ENCODE data around the gene TMEM236.

TMEM236 gene

DNA sequence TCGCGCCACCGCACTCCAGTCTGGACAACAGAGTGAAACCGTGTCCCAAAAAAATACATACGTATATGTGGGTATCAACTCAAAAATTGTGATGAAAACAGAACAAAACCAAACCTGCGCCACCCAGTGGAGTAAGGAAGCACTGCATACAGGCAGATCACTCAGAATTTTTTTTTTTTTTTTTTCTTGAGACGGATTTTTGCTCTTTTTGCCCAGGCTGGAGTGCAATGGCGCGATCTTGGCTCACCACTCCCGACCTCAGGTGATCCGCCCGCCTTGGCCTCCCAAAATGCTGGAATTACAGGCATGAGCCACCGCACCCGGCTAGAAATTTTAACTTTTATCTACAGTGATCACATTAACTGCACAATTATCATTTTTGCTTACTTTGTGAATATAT lies 9.1 kb upstream of the TMEM236 start:
- no peak overlapping the region for H3K9ac ChIP-seq (ENCODE audit: insufficient read length, low read depth)
- no peaks in the 10 kb centered on the region for H3K36me3 ChIP-seq (ENCODE audit: insufficient read depth, insufficient read length, low read length)
- H3K4me3 ChIP-seq (ENCODE audit: insufficient read length, low read depth) = no peak overlapping the region
- TF ChIP-seq YY1 (IDR thresholded peaks at IDR 0.05; ENCODE audit: insufficient read depth, insufficient read length) (no peak), ZNF274 (IDR thresholded peaks at IDR 0.05; ENCODE audit: low read depth, low read length) (no peak), SUZ12 (IDR thresholded peaks at IDR 0.05; ENCODE audit: extremely low read depth, insufficient read depth, insufficient read length) (no peak)
- no peaks in the 10 kb centered on the region for H3K27me3 ChIP-seq (ENCODE audit: insufficient read depth, insufficient read length)
- H3K9me3 ChIP-seq (ENCODE audit: insufficient read depth, low read length) = no peaks in the 10 kb centered on the region
- DNase-seq (ENCODE audit: low read depth, low spot score) = no peak
- no peaks in the 10 kb centered on the region for H3K4me1 ChIP-seq (ENCODE audit: insufficient read depth, insufficient read length)

DNA sequence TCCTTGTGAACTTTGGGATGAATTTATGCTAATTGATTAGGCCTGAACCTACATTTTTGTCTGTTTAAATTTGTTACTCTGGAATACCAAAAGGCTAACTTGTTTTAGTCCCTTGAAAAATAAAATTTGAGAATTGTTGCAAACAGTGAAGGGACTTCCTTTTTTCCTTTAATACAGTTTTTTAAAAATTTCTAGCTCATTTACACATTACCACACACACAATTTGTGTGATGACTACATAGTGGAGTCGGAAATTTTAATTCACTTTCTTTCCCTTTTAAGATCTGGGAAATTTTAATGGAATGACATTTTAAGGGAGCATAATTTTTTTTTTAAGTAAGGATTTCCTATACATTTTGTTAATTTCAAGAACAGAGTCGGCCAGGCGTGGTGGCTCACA lies 8.6 kb upstream of the TMEM236 start:
- DNase-seq (ENCODE audit: low read depth, low spot score) = no peak
- no peaks in the 10 kb centered on the region for H3K9me3 ChIP-seq (ENCODE audit: insufficient read depth, low read length)
- TF ChIP-seq ZNF274 (IDR thresholded peaks at IDR 0.05; ENCODE audit: low read depth, low read length) = no peak
- no peak for TF ChIP-seq YY1 (IDR thresholded peaks at IDR 0.05; ENCODE audit: insufficient read depth, insufficient read length)
- no peak for TF ChIP-seq SUZ12 (IDR thresholded peaks at IDR 0.05; ENCODE audit: extremely low read depth, insufficient read depth, insufficient read length)
- no peaks in the 10 kb centered on the region for H3K4me1 ChIP-seq (ENCODE audit: insufficient read depth, insufficient read length)
- H3K4me3 ChIP-seq (ENCODE audit: insufficient read length, low read depth) = no peak overlapping the region
- no peaks in the 10 kb centered on the region for H3K36me3 ChIP-seq (ENCODE audit: insufficient read depth, insufficient read length, low read length)
- no peak overlapping the region for H3K9ac ChIP-seq (ENCODE audit: insufficient read length, low read depth)
- H3K27me3 ChIP-seq (ENCODE audit: insufficient read depth, insufficient read length) = no peaks in the 10 kb centered on the region

DNA sequence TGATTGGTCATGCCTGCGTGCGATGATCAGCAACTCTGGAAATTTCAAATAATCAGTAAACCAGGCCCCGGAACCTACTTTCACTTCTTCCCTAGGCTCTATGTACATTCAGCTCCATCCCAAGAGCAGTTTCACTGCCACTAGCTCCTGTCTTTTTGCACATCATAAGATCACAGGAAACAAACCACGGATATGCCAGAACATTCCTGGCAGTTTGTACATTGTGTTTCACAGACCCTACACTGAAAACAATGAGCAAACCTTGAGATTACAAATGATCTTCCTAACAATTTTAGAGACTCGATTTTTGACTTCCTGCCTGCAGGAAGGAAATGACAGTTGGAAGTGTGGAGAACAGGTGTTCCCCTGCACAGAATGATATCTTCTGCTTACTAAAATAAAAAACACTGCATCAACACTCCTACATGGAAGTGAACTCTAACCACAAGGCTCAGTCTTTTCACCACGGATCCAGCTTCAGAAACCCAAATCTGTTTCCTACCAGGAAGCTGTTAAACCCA lies 7.6 kb upstream of the TMEM236 start:
- Histone ChIP-seq H3K4me1 (ENCODE audit: insufficient read depth, insufficient read length) (no peaks in the 10 kb centered on the region), H3K9me3 (ENCODE audit: insufficient read depth, low read length) (no peaks in the 10 kb centered on the region), H3K27me3 (ENCODE audit: insufficient read depth, insufficient read length) (no peaks in the 10 kb centered on the region), H3K36me3 (ENCODE audit: insufficient read depth, insufficient read length, low read length) (no peaks in the 10 kb centered on the region), H3K4me3 (ENCODE audit: insufficient read length, low read depth) (no peak overlapping the region), H3K9ac (ENCODE audit: insufficient read length, low read depth) (no peak overlapping the region)
- no peak for DNase-seq (ENCODE audit: low read depth, low spot score)
- TF ChIP-seq ZNF274 (IDR thresholded peaks at IDR 0.05; ENCODE audit: low read depth, low read length) (no peak), SUZ12 (IDR thresholded peaks at IDR 0.05; ENCODE audit: extremely low read depth, insufficient read depth, insufficient read length) (no peak), YY1 (IDR thresholded peaks at IDR 0.05; ENCODE audit: insufficient read depth, insufficient read length) (no peak)

DNA sequence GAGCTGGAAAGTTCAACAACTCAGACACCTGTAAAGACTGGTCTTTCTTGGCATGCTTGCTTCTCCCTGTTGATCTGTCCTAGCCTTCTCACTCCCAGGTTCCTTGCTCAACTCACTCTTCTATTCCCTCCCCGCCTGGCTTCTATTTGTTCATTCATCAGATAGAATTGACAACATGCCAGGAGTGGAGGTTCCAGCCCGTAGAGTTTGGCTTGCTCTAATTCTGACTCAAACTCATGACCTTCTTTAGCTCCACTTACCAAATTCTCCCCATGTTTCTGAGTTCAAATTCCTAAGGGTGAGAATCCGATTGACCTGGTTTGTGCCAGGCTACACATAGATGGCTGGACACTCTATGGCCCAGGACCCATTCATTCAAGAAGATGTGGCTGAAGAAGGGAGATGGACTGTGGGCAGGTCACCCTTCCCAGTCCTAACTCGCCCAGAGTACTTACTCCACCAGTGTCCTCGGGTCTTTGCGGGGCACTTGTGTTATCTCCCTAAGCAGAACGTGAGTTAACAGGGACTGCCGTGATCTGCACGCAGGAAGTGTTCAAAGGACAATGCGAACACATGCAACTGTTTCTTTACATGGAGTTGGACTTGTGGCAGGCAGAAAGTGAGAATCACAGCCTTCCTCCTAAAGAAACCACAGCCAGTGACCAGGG lies 4.0 kb upstream of the TMEM236 start:
- no peak for TF ChIP-seq ZNF274 (IDR thresholded peaks at IDR 0.05; ENCODE audit: low read depth, low read length)
- no peak for TF ChIP-seq SUZ12 (IDR thresholded peaks at IDR 0.05; ENCODE audit: extremely low read depth, insufficient read depth, insufficient read length)
- TF ChIP-seq YY1 (IDR thresholded peaks at IDR 0.05; ENCODE audit: insufficient read depth, insufficient read length) = no peak
- H3K36me3 ChIP-seq (ENCODE audit: insufficient read depth, insufficient read length, low read length) = no peaks in the 10 kb centered on the region
- H3K4me3 ChIP-seq (ENCODE audit: insufficient read length, low read depth) = no peak overlapping the region
- H3K4me1 ChIP-seq (ENCODE audit: insufficient read depth, insufficient read length) = no peaks in the 10 kb centered on the region
- H3K27me3 ChIP-seq (ENCODE audit: insufficient read depth, insufficient read length) = no peaks in the 10 kb centered on the region
- no peak overlapping the region for H3K9ac ChIP-seq (ENCODE audit: insufficient read length, low read depth)
- H3K9me3 ChIP-seq (ENCODE audit: insufficient read depth, low read length) = no peaks in the 10 kb centered on the region
- DNase-seq (ENCODE audit: low read depth, low spot score) = no peak

DNA sequence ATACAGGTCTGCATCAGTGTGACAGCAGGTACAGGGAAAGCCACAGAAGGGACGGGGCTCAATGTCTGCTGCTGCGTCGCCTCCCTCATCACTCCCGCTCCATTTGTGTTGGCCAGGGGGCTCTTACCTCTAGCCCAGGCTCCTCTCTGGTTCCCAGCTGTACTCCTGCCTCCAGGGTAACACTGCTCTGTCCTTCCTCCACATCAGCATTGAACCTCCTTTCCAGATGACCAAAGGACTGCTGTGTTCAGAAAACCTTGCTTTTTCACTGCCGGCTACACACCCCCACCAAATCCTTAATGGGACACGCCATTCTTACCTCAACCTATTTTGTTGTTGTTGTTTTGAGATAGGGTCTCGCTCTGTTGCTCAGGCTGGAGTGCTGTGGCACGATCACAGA lies 2.1 kb upstream of the TMEM236 start:
- TF ChIP-seq YY1 (IDR thresholded peaks at IDR 0.05; ENCODE audit: insufficient read depth, insufficient read length) (no peak), ZNF274 (IDR thresholded peaks at IDR 0.05; ENCODE audit: low read depth, low read length) (no peak), SUZ12 (IDR thresholded peaks at IDR 0.05; ENCODE audit: extremely low read depth, insufficient read depth, insufficient read length) (no peak)
- Histone ChIP-seq H3K4me3 (ENCODE audit: insufficient read length, low read depth) (no peak overlapping the region), H3K36me3 (ENCODE audit: insufficient read depth, insufficient read length, low read length) (no peaks in the 10 kb centered on the region), H3K9ac (ENCODE audit: insufficient read length, low read depth) (no peak overlapping the region), H3K4me1 (ENCODE audit: insufficient read depth, insufficient read length) (no peaks in the 10 kb centered on the region), H3K9me3 (ENCODE audit: insufficient read depth, low read length) (no peaks in the 10 kb centered on the region), H3K27me3 (ENCODE audit: insufficient read depth, insufficient read length) (no peaks in the 10 kb centered on the region)
- DNase-seq (ENCODE audit: low read depth, low spot score) = no peak

DNA sequence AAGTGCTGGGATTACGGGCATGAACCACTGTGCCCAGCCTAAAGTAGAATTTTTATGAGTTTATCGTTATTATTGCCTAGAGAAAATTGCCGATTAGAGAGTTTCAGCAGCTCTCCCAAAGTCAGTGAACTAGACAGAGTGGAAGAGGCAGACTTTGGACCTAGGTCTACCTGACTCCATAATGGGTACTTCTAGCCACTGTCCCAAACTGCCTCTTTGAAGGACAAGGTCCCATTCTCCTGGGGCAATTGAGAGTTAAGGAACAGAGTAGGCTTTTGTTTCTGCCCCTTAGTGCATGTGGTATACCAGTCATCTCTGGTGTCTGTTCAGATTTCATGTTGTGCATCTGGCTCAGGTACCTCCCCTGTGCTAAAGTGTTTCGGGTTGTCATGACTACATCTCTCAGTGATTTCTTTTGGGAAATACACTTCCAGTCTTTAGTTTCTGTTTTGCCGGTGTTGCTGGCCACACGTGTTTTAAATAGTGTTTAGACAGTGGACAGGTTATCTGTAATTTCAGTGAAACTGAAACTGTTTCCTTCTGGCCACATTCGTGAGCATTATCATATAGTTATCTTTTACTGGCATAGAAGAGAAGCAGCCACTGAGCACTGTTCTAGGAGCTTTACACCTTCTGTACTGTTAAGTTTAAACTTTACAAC lies 4.7 kb downstream of the TMEM236 start:
- Histone ChIP-seq H3K4me3 (ENCODE audit: insufficient read length, low read depth) (no peak overlapping the region), H3K9me3 (ENCODE audit: insufficient read depth, low read length) (no peaks in the 10 kb centered on the region), H3K9ac (ENCODE audit: insufficient read length, low read depth) (no peak overlapping the region), H3K4me1 (ENCODE audit: insufficient read depth, insufficient read length) (no peaks in the 10 kb centered on the region), H3K36me3 (ENCODE audit: insufficient read depth, insufficient read length, low read length) (no peaks in the 10 kb centered on the region), H3K27me3 (ENCODE audit: insufficient read depth, insufficient read length) (no peaks in the 10 kb centered on the region)
- no peak for DNase-seq (ENCODE audit: low read depth, low spot score)
- TF ChIP-seq SUZ12 (IDR thresholded peaks at IDR 0.05; ENCODE audit: extremely low read depth, insufficient read depth, insufficient read length) = no peak
- no peak for TF ChIP-seq ZNF274 (IDR thresholded peaks at IDR 0.05; ENCODE audit: low read depth, low read length)
- no peak for TF ChIP-seq YY1 (IDR thresholded peaks at IDR 0.05; ENCODE audit: insufficient read depth, insufficient read length)

DNA sequence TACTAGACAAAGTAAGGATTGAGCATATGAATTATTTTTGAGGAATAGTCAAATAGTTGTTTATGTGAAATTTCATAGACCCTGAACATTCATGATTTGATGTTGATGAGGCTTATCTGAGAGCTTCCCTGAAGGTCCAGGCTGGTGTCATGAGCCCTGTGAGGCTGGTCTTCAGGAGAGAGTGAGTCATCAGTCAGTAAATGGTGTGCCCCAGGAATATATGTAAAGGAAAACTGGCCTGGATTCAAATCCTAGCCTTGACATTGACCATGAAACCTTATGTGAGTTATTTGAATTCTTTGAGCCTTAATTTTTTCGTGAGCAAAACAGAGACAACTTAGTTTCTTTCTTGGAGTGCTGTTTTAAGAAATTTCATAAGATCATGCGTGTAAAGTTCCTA lies 6.2 kb downstream of the TMEM236 start:
- no peak for DNase-seq (ENCODE audit: low read depth, low spot score)
- TF ChIP-seq YY1 (IDR thresholded peaks at IDR 0.05; ENCODE audit: insufficient read depth, insufficient read length) = no peak
- Histone ChIP-seq H3K27me3 (ENCODE audit: insufficient read depth, insufficient read length) (no peaks in the 10 kb centered on the region), H3K4me3 (ENCODE audit: insufficient read length, low read depth) (no peak overlapping the region), H3K9me3 (ENCODE audit: insufficient read depth, low read length) (no peaks in the 10 kb centered on the region), H3K36me3 (ENCODE audit: insufficient read depth, insufficient read length, low read length) (no peaks in the 10 kb centered on the region), H3K9ac (ENCODE audit: insufficient read length, low read depth) (no peak overlapping the region), H3K4me1 (ENCODE audit: insufficient read depth, insufficient read length) (no peaks in the 10 kb centered on the region)
